ENCODE data around the gene HORMAD2. TPM values are rescaled to one million over a fixed set of nuclear protein-coding genes. Genes with fewer than 3 reads are reported as not detected.
"Not testable (repeated sequence)": the region's sequence is repeated elsewhere in the genome, so short reads cannot be mapped to it uniquely, and the experiment has no call there.

Gene HORMAD2
- polyA plus RNA-seq, 1 donor: not detected

- peaks cover 3% of the 10 kb centered on the region for H3K9me3 ChIP-seq (ENCODE audit: control insufficient read depth, low read depth, low read length)
- WGBS (ENCODE audit: insufficient coverage, low lambda C conversion rate): no CpG with 5 or more reads among the region's 26 CpGs
- peak overlapping the region; percentile 27 for H3K27ac ChIP-seq (ENCODE audit: low read length)
- H3K4me3 ChIP-seq (ENCODE audit: low read length): no peak overlapping the region
- H3K36me3 ChIP-seq (ENCODE audit: control insufficient read depth, insufficient read depth, low read length): no peaks in the 10 kb centered on the region
- peaks cover 21% of the 10 kb centered on the region for H3K4me1 ChIP-seq (ENCODE audit: control insufficient read depth, insufficient read depth, low read length)
- peak; percentile 67 to 79 for DNase-seq
- peaks cover 2% of the 10 kb centered on the region for H3K27me3 ChIP-seq (ENCODE audit: control insufficient read depth, insufficient read depth, low read length)
Measured at GRCh38 chr22:30208631-30209603, 128.7 kb downstream of the HORMAD2 start.

GRCh38 chr22:30209642-30210041 lies 129.4 kb downstream of the HORMAD2 start:
- Histone ChIP-seq H3K27ac (ENCODE audit: low read length) (no peak overlapping the region), H3K4me3 (ENCODE audit: low read length) (no peak overlapping the region), H3K36me3 (ENCODE audit: control insufficient read depth, insufficient read depth, low read length) (no peaks in the 10 kb centered on the region), H3K4me1 (ENCODE audit: control insufficient read depth, insufficient read depth, low read length) (peaks cover 21% of the 10 kb centered on the region), H3K27me3 (ENCODE audit: control insufficient read depth, insufficient read depth, low read length) (peaks cover 2% of the 10 kb centered on the region), H3K9me3 (ENCODE audit: control insufficient read depth, low read depth, low read length) (peaks cover 3% of the 10 kb centered on the region)
- no CpG with 5 or more reads among the region's 6 CpGs for WGBS (ENCODE audit: insufficient coverage, low lambda C conversion rate)
- no peak for DNase-seq

GRCh38 chr22:30210235-30210909 lies 130.1 kb downstream of the HORMAD2 start:
- H3K27ac ChIP-seq (ENCODE audit: low read length): no peak overlapping the region
- no CpG with 5 or more reads among the region's 19 CpGs for WGBS (ENCODE audit: insufficient coverage, low lambda C conversion rate)
- H3K4me1 ChIP-seq (ENCODE audit: control insufficient read depth, insufficient read depth, low read length): peaks cover 21% of the 10 kb centered on the region

DNA sequence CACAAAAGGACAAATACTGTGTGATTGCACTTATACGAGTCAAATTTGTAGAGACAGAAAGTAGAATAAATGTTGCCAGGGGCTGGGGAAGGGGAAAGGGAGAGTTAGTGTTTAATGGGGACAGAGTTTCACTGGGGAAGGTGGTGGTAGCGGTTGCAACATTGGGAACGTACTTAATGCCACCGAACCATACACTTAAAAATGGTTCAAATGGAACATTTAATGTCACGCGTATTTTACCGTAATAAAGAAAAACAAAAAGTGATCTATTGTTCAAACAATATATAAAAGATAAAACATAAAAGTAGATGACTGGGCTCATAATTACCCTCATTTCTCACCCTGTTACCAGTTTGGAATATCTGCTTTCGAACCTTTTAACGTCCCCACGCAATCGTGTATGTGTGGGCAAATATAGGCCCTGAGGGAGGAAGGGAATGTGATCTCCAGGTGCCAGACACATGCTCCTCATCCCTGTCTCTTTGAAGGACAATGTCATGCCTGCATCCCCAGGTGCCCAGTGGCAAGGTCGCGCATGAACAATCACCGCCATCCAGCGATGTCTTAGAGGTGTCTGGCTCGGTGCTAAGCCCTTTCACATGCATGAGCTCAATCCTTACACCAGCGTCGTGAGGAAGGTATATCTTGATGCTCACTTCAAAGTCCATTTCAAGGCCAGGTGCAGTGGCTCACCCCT lies 131.0 kb downstream of the HORMAD2 start:
- H3K4me3 ChIP-seq (ENCODE audit: low read length): no peak overlapping the region
- no peak for DNase-seq
- no peaks in the 10 kb centered on the region for H3K27me3 ChIP-seq (ENCODE audit: control insufficient read depth, insufficient read depth, low read length)
- H3K9me3 ChIP-seq (ENCODE audit: control insufficient read depth, low read depth, low read length): peaks cover 3% of the 10 kb centered on the region
- H3K27ac ChIP-seq (ENCODE audit: low read length): no peak overlapping the region
- 90% methylated on average over 6 of the region's 18 CpGs for WGBS (ENCODE audit: insufficient coverage, low lambda C conversion rate)
- no peaks in the 10 kb centered on the region for H3K36me3 ChIP-seq (ENCODE audit: control insufficient read depth, insufficient read depth, low read length)
- peaks cover 21% of the 10 kb centered on the region for H3K4me1 ChIP-seq (ENCODE audit: control insufficient read depth, insufficient read depth, low read length)

More at GRCh38 chr22:30210235-30210909, 130.1 kb downstream of the HORMAD2 start:
- Histone ChIP-seq H3K36me3 (ENCODE audit: control insufficient read depth, insufficient read depth, low read length) (no peaks in the 10 kb centered on the region), H3K9me3 (ENCODE audit: control insufficient read depth, low read depth, low read length) (peaks cover 3% of the 10 kb centered on the region), H3K4me3 (ENCODE audit: low read length) (no peak overlapping the region), H3K27me3 (ENCODE audit: control insufficient read depth, insufficient read depth, low read length) (peaks cover 1% of the 10 kb centered on the region)
- DNase-seq: peak in 1 of 2 donors; percentile 53

GRCh38 chr22:30212363-30212995 lies 132.2 kb downstream of the HORMAD2 start:
- H3K4me1 ChIP-seq (ENCODE audit: control insufficient read depth, insufficient read depth, low read length): peaks cover 29% of the 10 kb centered on the region
- WGBS (ENCODE audit: insufficient coverage, low lambda C conversion rate): 60% methylated on average over 1 of the region's 5 CpGs
- H3K4me3 ChIP-seq (ENCODE audit: low read length): no peak overlapping the region
- DNase-seq: peak; percentile 78 to 85
- H3K27ac ChIP-seq (ENCODE audit: low read length): peak overlapping the region; percentile 46
- no peaks in the 10 kb centered on the region for H3K27me3 ChIP-seq (ENCODE audit: control insufficient read depth, insufficient read depth, low read length)
- peaks cover 3% of the 10 kb centered on the region for H3K9me3 ChIP-seq (ENCODE audit: control insufficient read depth, low read depth, low read length)
- H3K36me3 ChIP-seq (ENCODE audit: control insufficient read depth, insufficient read depth, low read length): no peaks in the 10 kb centered on the region

GRCh38 chr22:30212996-30213441 lies 132.8 kb downstream of the HORMAD2 start:
- WGBS (ENCODE audit: insufficient coverage, low lambda C conversion rate): 80% methylated on average over 1 of the region's 8 CpGs
- H3K36me3 ChIP-seq (ENCODE audit: control insufficient read depth, insufficient read depth, low read length): no peaks in the 10 kb centered on the region
- H3K27ac ChIP-seq (ENCODE audit: low read length): peak overlapping the region; percentile 4

DNA sequence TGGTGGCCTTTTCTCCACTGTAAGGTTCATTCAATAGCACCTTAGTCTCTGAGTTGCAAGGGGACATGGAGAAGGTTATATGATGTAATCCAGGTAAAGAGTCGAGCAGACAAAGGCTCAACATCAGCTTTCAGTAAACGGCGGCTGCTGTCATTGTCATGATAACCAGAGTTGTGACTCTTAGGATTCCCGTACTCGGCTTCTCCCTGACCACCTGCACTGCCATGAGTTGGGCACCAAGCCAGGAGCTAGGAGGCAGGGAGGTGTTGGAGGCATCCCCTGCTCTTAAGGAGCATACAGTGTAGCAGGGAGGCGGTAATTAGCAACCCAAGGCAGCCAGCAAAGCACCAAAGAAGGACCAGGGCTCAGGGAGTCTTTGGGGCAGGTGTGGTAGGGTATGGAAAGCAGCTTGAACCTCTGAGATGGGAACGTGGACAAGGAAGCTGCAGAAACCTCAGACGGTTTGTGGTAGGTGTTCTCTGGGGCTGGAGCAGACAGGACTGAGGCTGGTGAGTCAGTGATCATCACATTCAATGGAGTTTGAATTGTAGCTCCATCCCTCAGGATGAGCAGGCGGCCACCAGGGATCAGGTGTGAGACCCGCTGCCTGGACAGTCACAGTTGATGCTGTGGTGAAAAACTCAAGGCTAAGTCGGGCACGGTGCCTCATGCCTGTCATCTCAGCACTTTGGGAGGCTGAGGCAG lies 134.6 kb downstream of the HORMAD2 start:
- no peak overlapping the region for H3K4me3 ChIP-seq (ENCODE audit: low read length)
- H3K4me1 ChIP-seq (ENCODE audit: control insufficient read depth, insufficient read depth, low read length): peaks cover 32% of the 10 kb centered on the region
- no peaks in the 10 kb centered on the region for H3K27me3 ChIP-seq (ENCODE audit: control insufficient read depth, insufficient read depth, low read length)
- WGBS (ENCODE audit: insufficient coverage, low lambda C conversion rate): 80% methylated on average over 1 of the region's 12 CpGs
- peaks cover 3% of the 10 kb centered on the region for H3K9me3 ChIP-seq (ENCODE audit: control insufficient read depth, low read depth, low read length)
- H3K27ac ChIP-seq (ENCODE audit: low read length): no peak overlapping the region
- no peaks in the 10 kb centered on the region for H3K36me3 ChIP-seq (ENCODE audit: control insufficient read depth, insufficient read depth, low read length)
- DNase-seq: no peak

More at GRCh38 chr22:30212996-30213441, 132.8 kb downstream of the HORMAD2 start:
- Histone ChIP-seq H3K4me3 (ENCODE audit: low read length) (no peak overlapping the region), H3K9me3 (ENCODE audit: control insufficient read depth, low read depth, low read length) (peaks cover 3% of the 10 kb centered on the region), H3K27me3 (ENCODE audit: control insufficient read depth, insufficient read depth, low read length) (no peaks in the 10 kb centered on the region), H3K4me1 (ENCODE audit: control insufficient read depth, insufficient read depth, low read length) (peaks cover 34% of the 10 kb centered on the region)
- no peak for DNase-seq

DNA sequence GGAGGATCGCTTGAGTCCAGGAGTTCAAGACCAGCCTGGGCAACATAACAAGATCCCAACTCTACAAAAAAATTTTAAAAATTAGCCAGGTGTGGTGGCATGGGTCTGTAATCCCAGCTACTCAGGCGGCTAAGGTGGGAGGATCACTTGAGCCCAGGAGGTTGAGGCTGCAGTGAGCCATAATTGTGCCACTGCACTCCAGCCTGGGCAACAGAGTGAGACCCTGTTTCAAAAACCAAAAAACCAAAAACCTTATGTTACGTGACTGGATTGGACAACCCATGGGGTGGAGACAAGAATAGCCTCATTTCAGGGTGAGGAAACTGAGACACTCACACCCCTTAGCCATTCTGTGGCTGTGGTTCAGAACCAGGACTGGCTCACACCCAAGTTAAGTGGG lies 136.0 kb downstream of the HORMAD2 start:
- H3K36me3 ChIP-seq (ENCODE audit: control insufficient read depth, insufficient read depth, low read length); H3K27ac ChIP-seq (ENCODE audit: low read length); H3K9me3 ChIP-seq (ENCODE audit: control insufficient read depth, low read depth, low read length); H3K27me3 ChIP-seq (ENCODE audit: control insufficient read depth, insufficient read depth, low read length); DNase-seq; H3K4me3 ChIP-seq (ENCODE audit: low read length): not testable (repeated sequence)
- WGBS (ENCODE audit: insufficient coverage, low lambda C conversion rate): 100% methylated on average over 1 of the region's 3 CpGs
- peaks cover 32% of the 10 kb centered on the region for H3K4me1 ChIP-seq (ENCODE audit: control insufficient read depth, insufficient read depth, low read length)

GRCh38 chr22:30216710-30217109 lies 136.4 kb downstream of the HORMAD2 start:
- DNase-seq: no peak
- Histone ChIP-seq H3K4me3 (ENCODE audit: low read length) (no peak overlapping the region), H3K4me1 (ENCODE audit: control insufficient read depth, insufficient read depth, low read length) (peaks cover 32% of the 10 kb centered on the region), H3K27ac (ENCODE audit: low read length) (no peak overlapping the region), H3K27me3 (ENCODE audit: control insufficient read depth, insufficient read depth, low read length) (no peaks in the 10 kb centered on the region), H3K9me3 (ENCODE audit: control insufficient read depth, low read depth, low read length) (no peaks in the 10 kb centered on the region), H3K36me3 (ENCODE audit: control insufficient read depth, insufficient read depth, low read length) (no peaks in the 10 kb centered on the region)
- no CpG with 5 or more reads among the region's 10 CpGs for WGBS (ENCODE audit: insufficient coverage, low lambda C conversion rate)
